Forelimb muscle (tissue), 1 donor: Measurements from ENCODE around the gene SLC30A2. TPM values are rescaled to one million over a fixed set of nuclear protein-coding genes. Genes with fewer than 3 reads are reported as not detected.

ENCODE experiments used
- DNase-seq: peaks from one replicate; pipeline ENCODE4 v3.0.0-alpha.2; 2013; ENCODE audit warnings: low read depth
- polyA plus RNA-seq: library from polyadenylated mRNA; unstranded; fragments of 120-200 nt; gene quantifications from one replicate; pipeline ENCODE4 v1.2.1, GENCODE V29; 2013; ENCODE audit not compliant: insufficient read length

SLC30A2 gene
- polyA plus RNA-seq, 1 donor = 1.00 TPM

DNA sequence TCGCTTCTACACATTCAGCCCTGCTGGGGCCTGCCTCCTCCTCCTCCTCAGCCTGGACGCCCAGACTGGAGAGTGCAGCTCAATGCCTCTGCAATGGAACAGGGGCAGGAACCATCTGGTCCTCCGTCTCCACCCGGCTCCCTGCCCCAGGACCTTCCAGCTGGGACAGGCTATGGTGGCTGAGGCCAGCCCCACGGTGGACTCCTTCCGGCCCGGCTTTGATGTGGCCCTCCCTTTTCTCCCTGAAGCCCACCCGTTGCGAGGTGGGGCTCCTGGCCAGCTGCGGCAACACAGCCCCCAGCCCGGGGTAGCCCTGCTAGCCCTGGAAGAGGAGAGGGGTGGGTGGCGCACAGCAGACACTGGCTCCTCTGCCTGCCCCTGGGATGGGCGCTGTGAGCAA, 22.9 kb downstream of the SLC30A2 start:
- DNase-seq = no peak

DNA sequence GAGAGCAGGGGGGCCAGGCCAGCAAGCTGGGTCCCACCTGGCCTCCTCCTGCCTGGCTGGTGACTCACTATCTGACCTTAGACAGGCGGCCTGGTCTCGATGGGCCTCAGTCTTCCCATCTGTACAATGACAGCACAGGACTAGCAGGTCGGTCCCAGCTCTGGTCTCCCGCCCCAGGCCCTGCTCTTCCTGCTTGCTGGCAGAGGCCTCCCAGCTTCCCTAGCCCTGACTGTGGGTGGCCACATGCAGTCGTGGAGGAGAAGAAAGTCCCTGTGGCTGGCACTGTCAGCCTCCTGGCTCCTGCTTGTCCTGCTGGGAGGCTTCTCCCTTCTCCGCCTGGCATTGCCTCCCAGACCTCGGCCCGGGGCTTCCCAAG, 23.5 kb downstream of the SLC30A2 start:
- DNase-seq = no peak

DNA sequence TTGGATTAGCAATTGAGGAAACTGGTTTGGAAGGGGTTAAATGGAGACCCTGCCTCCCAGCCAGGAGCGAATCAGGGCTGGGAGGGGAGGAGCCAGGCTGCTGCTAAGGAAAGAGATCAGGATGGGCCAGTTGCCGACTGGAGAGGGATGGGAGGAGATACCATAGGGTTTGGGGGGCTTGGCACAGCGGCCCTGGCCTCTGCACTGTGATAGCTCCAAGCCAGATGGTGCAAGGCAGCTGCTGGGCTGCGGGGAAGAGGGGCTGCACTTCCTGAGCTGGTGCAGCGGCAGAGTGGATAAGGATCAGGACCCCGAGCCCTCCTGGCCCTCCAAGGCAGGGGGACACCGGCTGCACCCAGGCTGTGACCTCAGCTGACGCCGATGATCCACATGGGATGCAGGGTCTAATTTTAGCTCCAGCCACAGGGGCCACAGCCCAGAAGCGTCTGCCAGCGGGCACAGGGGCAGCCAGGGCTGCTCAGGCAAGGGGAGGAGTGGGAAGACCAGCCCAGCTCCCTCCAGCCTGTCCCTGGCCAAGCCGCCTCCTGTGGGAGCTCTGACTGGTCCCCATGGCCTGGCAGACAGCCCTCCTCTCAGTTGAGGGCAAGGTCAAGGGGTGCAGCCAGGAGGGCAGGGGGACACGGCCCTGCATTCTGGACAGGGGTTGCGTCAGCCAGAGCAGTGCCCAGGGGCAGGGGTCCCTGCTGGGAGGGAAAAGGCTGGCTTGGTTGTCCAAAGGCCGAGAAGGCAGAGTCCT, 24.1 kb downstream of the SLC30A2 start, which contains the start of gene EXTL1:
Gene EXTL1 (plus strand): TSS at position 129 of the 757 bp plus-strand sequence. CDS start 872 bp downstream, outside the sequence.
- DNase-seq = no peak

DNA sequence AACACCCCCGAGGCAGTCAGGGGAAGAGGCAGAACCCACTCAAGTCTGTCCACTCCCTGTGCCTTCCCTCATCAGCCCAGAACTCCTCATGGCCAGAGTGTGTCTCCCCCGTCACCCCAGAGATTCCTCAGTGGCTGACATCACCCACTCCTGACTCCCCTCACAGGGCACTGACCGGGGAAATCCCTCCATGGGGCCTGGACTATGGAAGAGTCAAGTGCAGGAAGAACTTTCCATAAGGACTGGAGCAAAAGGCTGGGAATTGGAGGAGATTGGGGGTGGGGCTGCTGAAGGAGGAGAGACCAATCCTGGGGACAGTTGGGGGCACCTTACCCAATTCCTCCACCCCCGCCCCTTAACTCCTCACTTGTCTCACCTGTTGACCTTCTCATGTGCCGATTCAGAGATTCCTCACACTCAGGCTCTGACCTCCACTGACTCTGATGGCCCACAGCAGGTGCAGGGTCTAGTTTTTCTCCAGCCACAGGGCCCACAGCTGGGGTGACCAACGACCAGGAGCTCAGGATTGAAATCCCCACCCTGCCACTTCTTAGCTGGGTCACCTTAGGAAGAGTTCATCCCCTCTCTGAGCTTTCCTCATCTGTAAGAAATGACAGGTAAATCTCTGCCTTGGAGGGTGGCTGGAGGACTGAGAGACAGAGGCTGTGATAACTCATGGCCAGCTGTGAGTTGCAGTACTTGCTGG, 24.8 kb downstream of the SLC30A2 start:
- DNase-seq = no peak

DNA sequence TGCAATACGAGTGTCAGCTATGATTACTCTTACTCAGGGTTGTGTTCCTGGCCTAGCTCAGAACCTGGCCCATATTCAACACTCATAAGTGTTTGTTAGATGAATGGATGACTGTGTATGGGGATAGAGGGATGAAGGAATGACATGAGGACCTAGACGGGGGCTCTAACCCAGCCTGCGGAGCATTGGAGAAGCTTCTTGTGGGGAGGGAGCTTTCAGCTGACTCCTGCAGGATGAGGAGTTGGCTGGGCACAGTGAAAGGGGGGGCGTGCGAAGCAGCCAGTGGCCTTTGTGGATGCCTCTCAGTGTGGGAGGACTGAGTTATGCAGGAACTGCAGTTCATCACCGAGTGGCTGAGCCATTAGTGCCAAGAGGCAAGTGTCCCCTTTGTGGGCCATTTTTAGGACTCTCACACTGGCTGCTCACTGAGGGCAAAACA, 25.6 kb downstream of the SLC30A2 start:
- no peak for DNase-seq

DNA sequence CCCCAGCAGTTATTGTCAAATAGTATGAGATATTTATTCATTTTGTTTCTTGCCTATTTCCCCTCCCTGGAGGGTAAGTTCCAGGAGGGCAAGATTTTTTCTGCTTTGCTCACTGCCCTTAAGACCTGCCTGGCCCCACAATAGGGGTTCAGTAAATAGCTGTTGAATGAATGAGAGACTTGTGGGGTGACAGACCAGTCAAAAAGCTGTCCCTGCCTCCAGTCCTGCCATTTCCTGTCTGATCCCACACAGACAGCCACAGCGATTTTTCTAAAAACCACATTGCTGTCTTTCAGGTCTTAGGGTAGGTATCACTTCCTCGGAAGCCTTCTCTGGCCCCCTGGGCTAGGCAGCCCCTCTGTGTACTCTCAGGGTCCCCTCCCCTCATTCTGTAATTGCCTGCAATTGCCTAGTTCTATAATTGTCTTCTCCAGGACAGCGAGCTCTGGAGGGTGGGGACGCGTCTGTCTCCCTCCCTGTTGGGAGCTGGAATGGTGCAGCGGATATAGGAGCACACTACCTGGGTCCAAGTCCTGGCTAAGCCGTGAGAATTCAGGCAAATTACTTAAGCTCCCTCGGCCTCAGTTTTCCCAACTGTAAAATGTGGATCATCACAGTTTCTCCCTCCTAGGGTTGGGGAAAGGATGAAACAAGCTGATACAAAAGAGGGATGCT, 26.1 kb downstream of the SLC30A2 start:
- no peak for DNase-seq

DNA sequence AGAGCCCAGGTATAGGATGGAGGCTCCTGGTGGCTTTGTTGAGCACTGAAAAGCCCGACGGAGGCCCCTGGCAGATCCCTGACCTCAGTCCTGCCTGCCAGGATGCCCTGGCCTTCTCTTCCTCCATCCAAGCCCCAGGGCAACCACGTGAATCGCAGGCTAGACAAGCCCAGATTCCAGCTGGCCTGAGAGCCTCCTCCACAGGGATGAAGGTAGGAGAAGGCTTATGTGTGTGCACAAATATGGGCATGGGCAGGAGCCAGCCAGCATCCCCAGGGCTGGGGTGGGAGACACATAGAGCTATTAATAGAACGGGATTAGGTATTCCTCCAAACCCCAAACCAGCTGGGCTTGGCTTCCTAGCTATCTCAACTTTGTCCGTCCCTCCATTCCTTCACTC, 28.3 kb downstream of the SLC30A2 start:
- no peak for DNase-seq

DNA sequence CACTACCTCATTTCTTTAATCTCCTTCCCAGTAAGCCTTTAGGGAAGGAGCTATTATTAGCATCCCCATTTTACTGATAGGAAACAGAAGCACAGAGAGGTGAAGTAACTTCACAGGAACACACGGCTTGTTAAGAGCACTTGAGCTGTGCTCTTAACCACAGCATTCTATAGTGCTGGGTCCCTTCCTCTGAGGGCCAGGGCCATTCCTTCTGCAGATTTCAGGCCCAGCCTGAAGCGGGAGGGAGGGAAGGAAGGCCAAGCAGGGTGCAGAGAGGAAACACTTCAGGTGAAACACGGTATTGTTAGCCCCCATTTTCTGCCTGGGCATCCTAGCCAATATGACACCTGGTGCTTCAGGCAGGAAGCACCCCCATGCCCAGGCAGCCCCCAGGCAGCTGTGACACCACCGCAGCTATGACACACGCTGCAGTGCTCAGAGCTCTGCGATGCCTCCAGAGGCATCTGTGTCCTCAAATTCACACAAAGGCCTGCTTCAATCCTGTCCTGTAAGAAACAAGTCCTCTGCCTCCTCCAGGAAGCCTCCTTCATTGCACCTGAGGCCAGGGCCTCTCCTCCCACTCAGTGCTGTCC, 28.9 kb downstream of the SLC30A2 start:
- no peak for DNase-seq

DNA sequence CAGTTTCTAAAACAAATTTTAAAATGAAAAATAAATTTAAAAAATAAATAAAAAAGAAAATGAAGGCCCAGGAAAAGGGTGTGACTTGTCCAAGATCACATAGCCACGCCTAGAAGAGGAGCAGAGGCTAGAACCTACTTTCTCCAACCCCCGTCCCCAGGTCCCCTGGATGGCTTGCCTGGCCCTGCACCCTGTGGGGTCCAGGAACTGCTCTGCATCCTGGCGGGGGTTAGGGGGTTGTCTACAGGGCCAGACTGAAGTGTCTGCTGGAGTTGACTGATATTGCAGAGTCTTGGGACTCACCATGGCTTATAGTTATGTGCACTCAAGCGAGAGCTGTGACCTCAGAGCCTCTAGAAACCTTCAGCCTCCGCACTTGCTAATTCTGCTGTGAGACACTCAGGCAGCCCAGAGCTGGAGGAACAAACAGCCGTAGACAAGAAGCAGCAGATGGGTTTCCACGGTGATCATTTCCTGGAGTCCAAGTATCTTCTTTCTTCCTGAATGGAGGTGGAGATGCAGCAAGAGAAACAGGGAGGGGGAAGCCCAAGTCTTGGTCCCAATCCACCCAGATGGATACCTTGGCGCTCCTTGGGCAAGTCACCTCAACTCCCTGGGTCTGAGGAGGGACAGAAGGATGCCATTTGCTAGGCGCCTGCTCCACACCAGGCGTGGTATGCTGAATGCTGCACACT, 29.5 kb downstream of the SLC30A2 start:
- no peak for DNase-seq

DNA sequence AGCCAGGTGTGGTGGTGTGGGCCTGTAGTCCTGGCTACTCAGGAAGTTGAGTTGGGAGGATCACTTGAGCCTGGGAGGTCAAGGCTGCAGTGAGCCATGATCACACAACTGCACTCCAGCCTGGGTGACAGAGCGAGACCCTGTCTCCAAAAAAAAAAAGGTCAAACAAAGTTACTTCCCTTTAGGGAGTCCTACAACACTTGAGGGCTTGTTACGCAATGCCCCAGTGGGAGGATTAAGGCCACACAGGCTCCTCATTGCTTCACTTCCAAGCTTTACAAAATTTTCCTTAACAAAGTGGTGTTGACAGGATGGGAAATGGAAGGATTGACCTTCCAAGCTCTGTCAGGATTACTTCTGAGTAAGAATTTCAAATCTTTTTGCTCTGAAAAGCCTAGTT, 30.6 kb downstream of the SLC30A2 start:
- DNase-seq = no peak

DNA sequence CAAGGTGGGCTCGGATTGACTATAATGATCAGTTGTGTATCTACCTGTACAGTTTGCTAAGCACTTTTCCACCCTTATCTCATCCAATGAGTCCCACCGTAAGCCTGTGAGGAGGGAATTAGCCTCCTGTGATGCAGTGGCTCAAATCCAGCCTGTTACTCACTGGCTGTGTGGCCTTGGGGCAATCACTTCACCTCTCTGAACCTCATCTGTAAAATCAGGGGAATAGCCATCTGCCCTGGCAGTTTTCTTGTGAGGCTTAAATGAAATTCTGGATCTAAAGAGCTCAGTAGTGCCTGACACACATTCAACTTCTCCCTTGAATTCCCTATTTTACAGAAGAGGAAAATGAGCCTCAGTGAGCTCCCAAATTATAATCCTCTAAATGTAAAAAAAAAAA, 31.7 kb downstream of the SLC30A2 start:
- DNase-seq = no peak

DNA sequence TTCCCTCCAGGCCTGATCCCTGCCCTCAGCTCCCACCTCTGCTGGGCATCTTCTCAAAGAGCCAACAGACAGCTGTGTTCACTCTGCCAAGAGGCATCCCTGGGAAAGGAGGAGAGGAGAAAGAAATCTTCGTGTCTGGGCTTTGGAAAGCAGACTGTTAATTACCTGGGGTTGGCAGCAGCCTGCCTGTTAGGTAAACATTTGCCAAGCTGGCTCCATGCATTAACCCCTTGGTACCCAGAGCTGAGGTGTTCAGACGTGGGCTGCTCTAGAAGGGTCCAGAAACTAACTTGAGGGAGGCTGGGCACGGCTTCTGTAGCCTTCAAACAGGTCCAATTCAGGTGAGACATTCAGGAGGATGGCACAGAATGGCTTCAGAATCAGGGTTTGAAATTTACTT, 33.1 kb downstream of the SLC30A2 start:
- DNase-seq = no peak

DNA sequence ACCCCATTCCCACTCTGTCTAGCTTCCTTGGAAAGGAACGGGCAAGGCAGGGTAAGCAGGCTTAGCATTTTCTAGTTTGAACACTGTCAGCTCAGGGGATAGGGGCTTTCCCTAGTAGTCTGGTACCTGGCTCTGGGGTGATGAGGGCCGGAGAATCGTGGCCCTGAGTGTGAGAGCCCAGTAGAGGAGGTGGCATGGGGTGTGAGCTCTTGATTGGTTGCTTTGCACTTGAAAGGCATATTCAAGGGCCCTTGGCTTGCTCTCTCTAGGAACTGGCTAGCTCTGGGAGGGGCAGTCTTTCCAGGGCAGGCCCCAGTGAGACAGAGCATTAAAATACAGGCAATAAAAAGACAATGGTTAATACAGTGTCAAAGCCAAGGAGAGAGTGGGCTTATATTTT, 35.1 kb downstream of the SLC30A2 start:
- DNase-seq = no peak

DNA sequence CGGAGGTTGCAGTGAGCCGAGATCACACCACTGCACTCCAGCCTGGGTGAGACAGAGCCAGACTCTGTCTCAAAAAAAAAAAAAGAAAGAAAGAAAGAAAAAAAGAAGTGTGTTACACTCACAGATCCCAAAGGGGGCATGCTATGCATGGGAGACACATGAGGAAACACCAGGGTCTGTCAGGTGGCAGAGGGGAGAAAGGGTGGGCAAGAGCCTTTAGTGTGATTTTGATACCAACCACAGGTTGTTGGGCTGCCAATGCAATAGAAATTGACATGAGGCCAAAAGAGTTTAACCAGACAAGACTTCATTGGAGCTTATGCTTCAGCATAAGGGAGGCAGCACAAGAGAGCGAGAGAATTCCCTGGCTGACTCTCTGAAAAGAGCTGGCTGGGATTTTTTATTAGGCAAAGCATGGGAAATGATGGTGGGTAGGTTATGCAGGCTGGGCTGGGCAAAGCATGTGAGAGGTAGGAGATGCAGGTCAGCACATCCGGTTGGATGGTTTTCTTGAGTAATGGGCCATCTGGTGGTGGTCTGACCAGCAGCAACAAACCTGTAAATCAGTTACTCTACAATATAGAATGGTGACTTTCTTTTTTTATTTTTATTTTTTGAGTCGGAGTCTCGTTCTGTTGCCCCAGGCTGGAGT, 36.0 kb downstream of the SLC30A2 start:
- no peak for DNase-seq

DNA sequence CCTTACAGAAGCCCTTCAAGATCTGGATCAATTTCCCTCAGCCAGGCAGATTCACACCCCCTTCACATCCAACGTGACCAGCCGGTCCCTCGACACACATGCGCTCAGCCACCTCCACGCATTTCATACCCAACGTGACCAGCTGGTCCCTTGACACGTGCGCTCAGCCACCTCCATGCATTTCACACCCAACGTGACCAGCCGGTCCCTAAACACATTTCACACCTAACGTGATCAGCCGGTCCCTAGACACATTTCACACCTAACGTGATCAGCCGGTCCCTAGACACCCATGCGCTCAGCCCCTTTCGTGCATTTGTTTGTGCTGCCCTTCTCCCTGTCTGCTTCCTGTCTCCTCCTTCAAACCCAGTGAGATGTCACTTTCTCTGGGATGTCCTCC, 39.2 kb downstream of the SLC30A2 start:
- no peak for DNase-seq

DNA sequence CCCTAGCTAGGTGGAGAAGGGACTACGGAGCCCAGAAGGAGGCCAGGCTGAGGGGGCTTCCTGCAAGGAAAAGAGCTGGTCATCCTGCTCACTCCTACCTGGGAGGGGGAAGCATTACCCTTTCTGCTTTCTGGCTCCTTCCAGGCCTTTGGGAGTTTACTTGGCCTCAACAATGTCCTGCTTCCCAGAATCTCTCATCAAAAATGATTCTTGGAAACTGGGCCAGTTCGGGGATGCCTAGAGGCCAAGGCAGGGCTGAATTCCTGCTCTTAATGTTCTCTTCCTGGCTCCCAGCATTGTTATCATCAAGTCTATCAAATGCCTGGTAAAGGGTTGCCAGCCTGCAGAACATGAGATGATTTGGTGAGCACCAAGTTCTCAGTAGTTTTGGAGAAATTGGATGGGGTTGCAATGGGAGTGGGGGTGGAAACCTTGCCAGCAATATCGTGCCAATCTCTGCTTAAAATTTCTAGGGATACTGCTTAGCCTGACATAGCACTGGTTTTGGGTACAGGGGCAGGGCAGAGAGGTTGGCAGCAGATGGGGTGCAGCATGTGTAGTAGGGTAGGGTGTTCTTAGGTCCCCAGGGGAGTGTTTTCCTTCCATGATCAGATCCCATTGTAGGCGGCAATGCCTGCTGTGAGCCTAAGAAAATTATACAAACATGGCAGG, 40.3 kb downstream of the SLC30A2 start:
- DNase-seq = no peak

DNA sequence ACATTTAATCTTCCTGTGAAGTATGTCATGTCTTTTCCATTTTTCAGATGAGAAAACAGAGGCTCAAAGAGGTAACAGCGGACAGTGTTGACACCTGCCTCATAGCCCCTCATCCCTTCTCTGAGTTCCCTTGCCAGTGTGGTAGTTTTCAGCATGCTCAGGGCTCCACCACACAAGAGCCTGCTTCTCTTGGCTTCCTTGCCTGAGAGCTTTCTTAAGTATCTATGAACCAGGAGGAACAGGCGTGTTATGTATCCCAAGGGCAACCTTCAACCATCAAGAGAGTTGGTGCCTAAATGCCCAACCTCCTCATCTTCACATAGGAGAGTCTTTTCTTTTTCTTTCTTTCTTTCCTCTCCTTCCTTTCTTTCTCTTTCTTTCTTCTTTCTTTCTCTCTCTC, 42.2 kb downstream of the SLC30A2 start:
- no peak for DNase-seq

DNA sequence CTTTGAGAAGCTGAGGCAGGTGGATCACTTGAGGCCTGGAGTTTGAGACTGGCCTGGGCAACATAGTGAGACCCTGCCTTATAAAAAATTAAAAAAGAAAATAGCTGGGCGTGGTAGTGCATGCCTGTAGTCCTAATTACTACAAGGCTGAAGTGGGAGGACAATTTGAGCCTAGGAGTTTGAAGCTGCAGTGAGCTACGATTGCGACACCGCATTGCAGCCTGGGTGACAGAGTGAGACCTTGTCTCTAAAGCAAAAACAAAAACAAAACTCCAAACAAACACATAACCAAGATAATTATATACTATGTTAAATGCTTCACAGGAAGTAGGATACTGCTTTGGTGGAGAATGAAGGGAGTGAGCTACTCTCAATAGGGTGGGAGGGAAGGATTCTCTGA, 42.7 kb downstream of the SLC30A2 start:
- no peak for DNase-seq

DNA sequence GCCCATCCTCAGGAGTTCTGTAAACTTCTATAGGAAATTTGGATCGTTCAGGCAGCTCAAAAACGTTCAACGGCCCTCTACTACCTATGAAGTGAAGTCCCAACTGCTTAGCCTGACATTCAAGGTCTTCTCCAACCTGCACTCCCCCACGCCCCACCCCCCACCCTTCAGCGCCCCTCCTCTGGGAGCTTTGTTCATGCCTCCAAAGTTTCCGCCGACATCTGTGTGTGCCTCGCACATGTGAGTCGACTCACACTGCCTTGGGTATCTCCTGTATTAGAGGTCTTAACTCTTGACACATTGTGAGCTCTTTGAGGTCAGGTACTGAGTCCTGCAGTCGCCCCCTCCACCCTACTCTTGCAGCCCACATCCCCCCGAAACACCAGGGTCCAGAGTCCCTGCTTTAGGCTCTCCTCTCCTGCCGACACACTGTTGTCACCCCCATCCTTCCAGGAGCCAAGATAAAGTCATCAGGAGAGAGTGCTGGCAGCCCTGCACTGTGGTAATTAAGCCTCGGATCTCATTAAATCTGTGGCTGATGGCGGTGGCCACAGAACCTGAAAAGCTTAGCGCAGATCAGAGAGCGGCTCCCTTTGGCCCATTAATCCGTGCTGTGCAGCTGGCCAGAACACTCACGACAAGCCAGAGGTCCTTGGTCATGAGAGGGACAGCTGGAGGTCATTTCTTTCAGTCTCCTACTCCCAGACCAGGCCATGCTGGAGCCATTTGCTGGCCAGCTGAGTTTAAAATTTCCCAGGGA, 46.7 kb downstream of the SLC30A2 start:
- no peak for DNase-seq
